PC-9 (cell line): Measurements from ENCODE around the gene PTTG1IP.

Experiments
- CTCF ChIP-seq: fragments of 200-600 bp; sonication (generic); conservative IDR thresholded peaks from 2 replicates; pipeline ENCODE4 v1.6.1; 2017; ENCODE audit warnings: mixed run types, antibody characterized with exemption, mild to moderate bottlenecking, moderate library complexity
- EZH2 ChIP-seq: fragments of 200-600 bp; sonication (generic); IDR thresholded peaks from 2 replicates; pipeline ENCODE4 v1.8.0; 2017; ENCODE audit warnings: antibody characterized with exemption, low read depth

GRCh38 chr21:44918581-44919033 lies 45.1 kb upstream of the PTTG1IP start:
- TF ChIP-seq CTCF (no peak), EZH2 (no peak)
